NCI-H69 (cell line): ENCODE measurements around the gene GDF15.
"Not testable (repeated sequence)": the region's sequence is repeated elsewhere in the genome, so short reads cannot be mapped to it uniquely, and the experiment has no call there.

ENCODE experiments used
- DNase-seq: peaks from one replicate; lab custom pipeline; 2025; lab: John Stamatoyannopoulos, UW

Gene GDF15

DNA sequence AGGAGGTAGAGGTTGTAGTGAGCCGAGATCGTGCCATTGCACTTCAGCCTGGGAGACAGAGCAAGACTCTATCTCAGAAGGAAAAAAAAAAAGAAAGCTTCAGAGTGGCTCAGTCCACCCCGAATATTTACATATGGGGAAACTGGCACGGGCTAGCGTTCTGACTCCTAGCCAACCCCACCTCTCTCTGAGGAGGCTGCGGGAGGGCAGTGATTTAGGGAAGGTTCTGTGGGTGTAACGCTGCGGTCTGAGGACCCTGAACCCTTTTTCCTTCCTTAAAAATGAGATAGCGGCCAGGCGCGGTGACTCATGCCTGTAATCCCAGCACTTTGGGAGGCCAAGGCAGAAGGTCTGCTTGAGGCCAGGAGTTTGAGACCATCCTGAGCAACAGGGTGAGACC lies 6.5 kb downstream of the GDF15 start:
- DNase-seq: no peak

DNA sequence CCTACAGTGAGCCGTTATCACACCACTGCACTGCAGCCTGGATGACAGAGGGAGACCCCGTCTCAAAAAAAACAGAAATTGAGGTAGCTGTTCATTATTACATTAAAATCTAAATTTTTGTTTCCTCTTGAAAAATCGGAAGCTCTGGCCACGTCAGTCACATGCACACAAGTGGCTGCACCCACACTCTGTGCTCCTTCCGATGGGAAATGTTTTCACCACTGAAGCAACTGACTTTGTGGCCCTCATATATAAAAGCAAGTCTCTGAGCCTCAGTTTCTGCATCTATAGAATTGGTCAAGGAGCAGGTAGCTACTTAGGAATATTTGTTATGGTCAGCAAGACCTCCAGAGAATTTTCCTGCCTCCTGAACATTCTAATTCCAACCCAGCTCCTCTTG lies 7.0 kb downstream of the GDF15 start:
- no peak for DNase-seq

DNA sequence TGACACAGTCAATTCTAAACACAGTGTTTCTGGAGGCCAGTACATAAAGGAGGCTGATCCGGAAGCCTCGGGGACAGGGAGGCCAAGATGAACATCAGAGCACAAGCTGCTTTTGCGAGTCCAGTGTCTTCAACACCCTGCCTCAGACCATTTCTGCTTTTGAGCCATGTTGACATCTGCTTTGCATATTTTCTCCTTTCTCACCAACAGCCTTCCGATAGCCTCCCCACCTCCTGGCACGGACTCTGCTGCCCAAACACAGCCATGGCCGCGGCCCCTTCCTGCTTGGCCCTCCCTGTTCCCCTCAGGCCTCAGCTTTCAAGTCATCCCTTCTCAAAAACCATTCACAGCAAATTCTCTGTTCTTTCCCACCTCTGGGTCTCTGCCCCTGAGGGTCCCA lies 7.9 kb downstream of the GDF15 start:
- no peak for DNase-seq

DNA sequence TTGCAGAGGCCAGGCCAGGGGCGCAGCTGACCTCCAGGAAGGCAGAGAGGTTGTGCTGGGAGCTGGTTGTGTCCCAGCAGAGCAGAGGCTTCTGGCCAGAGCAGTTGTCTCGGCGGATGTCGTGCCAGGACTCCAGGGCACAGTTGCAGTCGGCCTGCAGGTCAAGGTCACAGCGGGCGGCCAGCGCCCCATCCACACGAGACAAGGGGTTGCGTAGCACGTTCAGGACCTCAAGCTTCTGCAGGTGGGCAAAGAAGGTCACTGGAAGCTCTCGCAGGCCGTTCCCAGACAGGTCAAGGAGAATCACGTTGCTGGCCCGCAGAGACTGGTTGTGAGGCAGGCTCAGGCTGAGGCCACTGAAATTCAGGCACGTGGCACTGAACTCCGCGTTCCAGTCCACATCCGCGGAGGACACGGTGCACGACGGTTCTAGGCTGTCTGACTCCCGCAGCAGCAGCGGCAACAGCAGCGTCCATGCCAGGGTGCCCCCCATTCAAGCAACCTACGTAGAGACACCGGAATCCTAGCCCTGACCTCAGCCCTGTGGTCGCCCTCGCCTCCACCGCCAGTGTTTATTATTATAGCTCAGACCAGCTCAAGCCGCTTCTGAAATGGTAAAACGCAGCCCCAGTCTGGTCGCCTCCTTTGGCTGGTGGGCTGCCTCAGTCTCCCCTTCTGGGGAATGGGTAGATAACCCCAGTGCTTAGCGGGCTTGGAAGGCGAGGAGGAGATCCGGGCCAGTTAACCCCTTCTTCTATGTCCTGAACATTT lies 10.7 kb downstream of the GDF15 start:
- DNase-seq: no peak

DNA sequence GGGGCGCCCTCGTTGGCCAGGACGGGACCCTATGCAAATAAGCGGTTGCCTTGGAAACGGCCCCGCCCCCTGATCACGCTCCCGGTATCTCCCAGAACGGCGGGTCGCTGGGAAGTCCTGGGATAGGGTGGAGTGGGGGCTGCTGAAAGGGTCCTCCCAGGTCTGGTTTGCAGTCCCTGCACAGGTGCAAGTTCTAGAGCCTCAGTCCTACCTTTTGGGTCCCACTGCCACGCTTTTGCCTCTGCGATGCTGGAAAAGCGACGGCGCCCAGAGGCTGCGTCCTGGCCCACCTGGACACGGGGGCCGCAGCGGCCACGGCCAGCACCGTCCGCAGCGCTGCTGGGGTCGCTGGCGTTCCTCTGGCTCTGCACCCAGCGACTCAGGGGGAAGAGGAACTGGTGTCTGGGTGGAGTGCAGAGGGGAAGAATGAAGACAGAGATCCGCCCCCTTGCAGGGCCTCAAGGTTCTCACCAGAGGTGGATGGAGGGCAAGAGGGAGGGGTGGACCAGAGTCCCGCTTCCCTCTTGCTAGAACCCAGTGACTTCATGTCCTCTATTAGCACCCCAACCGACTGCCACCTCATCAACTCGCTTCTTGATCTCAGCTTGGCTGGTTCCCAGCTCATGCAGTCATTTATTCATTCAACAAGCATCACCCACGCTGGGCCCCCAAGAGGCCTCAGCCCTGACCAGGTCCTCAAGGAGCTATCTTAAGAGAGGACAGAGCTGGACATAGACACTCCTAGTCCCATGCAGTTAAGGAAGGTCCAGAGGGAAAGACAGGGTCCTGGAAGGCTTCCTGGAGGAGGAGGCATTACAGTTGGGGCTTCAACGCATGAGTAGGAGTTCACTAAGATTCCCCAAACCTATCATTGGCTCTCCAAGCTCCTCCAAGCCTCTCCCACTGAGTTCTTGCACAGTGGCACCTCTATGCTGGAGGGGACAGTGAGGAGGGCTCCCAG lies 11.6 kb downstream of the GDF15 start, which contains the start of gene LRRC25:
TSS of gene LRRC25 (minus strand) at position 381 of the 961 bp plus-strand sequence. CDS start 659 bp downstream, outside the sequence.
- peak; percentile 41 for DNase-seq

DNA sequence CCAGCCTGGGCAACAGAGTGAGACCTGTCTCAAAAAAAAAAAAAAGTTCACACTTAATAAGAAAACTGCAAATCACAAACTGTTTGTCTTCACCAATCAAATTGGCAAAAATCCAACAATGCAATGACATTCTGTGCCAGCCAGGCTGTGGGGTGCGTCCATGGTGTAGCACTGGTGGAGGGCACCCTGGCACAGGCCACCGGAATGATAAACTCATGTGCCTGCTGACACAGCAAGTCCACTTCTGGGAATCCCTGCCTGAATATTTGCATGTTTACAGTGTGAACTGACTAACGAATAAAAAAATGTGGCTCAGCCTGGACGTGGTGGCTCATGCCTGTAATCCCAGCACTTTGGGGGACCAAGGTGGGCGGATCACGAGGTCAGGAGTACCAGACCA lies 13.1 kb downstream of the GDF15 start:
- DNase-seq: no peak

DNA sequence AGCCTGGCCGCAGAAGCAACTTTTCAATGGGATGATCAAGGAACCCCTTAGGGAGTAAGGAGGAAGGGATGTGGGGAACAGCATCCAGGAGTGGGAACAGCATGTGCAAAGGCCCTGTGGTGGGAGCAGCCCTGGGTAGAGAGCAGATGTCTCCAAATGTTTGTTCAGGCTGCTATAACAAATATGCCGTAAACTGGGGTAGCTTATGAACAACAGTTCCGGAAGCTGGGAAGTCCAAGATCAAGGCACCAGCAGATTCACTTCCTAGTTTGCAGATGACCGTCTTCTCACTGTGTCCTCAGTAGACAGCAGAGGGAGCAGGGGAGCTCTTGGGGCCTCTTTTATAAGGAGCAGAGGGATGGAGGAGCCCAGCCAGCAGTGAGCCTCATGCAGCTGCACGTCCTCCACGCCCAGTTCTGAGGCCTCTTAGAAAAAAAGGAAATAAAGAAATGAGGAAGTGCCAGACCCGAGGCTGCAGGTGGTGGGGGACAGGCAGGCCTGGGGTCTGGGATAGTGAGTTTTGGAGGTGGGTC lies 15.7 kb downstream of the GDF15 start:
- peak; percentile 62 for DNase-seq

DNA sequence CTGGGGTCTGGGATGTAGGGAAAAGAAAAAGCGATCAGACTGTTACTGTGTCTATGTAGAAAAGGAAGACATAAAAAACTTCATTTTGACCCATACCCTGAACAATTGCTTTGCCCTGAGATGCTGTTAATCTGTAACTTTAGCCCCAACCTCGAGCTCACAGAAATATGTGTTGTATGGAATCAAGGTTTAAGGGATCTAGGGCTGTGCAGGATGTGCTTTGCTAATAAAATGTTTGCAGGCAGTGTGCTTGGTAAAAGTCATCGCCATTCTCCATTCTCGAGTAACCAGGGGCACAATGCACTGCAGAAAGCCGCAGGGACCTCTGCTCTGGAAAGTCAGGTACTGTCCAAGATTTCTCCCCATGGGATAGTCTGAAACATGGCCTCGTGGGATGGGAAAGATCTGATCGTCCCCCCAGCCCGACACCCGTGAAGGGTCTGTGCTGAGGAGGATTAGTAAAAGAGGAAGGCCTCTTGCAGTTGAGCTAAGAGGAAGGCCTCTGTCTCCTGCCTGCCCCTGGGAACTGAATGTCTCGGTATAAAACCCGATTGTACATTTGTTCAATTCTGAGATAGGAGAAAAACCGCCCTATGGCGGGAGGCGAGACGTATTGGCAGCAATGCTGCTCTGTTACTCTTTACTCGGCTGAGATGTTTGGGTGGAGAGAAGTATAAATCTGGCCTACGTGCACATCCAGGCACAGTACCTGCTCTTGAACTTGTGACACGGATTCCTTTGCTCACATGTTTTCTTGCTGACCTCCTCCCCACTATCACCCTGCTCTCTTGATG lies 16.7 kb downstream of the GDF15 start:
- DNase-seq: not testable (repeated sequence)

DNA sequence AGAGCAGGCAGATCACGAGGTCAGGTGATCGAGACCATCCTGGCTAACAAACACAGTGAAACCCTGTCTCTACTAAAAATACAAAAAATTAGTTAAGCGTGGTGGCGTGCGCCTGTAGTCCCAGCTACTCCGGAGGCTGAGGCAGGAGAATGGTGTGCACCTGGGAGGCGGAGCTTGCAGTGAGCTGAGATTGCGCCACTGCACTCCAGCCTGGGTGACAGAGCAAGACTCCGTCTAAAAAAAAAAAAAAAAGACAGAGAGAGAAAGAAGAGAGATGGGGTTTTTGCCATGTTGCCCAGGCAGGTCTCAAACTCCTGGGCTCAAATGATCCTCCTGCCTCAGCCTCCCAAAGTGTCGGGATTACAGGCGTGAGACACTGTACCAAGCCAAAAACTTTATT lies 19.8 kb downstream of the GDF15 start:
- DNase-seq: not testable (repeated sequence)

DNA sequence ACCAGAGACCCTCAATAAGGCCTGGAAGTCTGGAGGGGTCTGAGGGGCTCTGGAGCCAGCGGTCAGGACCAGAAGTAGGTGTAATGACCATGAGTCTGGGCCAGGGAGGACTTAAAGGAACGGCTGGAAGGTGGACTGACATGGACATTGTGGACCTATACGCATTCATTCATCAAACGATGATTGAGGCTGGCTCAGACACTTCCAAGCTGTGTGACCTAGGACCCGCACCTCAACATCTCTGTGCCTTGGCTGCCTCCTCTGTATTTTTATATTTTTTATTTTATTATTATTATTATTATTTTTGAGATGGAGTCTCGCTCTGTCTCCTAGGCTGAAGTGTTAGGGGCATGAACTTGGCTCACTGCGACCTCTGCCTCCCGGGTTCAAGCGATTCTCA lies 20.8 kb downstream of the GDF15 start:
- DNase-seq: no peak

DNA sequence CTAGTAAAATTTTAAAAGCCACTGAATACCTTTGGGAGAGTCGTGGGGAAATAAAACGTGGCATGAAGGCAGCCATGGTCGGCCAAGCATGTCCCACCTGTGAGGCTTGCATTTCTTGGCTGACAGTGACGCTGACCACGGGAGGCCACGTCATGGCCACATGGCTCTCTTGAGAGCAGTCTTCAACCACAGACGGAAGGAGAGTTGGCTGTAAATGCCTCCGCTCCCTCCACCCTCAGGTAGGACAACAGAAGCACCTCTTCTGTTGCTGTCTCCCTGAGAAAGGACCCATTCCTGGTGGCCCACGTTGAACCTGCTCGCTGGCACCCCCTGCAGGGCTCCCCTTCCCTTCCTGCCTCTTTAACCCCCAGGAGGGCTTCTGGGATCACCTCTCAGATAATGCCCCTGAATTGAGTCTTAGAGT lies 22.1 kb downstream of the GDF15 start:
- peak; percentile 62 for DNase-seq

DNA sequence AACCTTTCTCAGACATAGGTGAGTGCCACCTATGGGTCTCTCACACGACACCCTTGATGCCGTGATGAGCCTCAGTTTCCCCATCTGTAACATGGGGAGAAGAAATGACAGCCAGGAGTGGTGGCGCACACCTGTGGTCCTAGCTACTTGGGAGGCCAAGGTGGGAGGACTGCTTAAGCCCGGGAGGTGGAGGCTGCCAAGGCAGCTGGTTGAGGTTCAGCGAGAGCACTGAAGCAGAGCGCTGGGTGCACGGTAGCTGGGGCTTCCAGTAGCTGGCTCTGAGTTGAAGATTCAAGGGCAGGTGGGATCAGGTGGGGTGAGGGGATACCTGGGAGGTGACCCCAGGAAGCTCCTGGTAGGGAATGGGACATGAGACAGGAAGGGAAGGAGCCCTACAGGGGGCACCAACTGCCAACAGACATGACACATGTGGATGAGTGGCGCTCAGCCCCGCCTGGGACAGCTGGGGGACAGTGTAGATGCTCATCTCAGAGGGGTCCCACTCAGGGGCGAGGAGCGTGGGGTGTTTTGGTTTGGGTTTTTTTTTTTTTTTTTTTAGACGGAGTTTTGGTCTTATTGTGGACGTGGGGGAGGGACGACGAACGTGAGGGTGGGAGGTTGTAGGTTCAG lies 26.8 kb downstream of the GDF15 start:
- no peak for DNase-seq

DNA sequence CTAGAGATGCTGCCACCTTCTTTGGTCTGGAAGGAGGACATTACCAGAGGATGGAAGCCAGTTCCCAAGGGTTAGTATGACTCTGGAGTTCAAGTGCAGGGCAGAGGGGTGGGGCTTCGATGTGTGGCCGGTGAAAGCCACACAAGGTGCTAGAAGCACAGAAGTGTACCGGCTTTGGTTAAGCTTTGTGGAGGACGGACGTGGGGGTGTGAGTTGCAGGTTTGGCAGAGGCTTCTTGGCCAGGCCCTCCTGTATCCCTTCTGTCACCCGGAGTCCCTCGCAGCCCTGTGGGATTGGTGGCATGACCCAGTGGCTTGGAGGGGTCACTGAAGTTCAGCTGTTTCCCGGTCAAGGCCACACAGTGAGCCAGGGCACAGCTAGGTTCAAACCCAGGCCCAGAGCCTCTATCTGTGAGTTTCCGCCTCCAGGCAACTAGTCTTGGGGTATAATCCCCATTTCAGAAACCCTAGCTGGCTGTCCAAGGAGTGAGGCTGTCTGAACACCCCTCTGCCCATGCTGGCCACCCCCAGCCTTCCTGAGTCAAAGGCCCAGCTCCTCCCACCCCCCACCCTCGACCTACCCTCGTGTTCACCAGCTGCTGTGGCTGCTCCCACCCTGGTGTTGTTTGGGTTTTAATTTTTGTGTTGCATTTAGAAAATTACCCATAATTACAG lies 28.7 kb downstream of the GDF15 start:
- peak; percentile 57 for DNase-seq

DNA sequence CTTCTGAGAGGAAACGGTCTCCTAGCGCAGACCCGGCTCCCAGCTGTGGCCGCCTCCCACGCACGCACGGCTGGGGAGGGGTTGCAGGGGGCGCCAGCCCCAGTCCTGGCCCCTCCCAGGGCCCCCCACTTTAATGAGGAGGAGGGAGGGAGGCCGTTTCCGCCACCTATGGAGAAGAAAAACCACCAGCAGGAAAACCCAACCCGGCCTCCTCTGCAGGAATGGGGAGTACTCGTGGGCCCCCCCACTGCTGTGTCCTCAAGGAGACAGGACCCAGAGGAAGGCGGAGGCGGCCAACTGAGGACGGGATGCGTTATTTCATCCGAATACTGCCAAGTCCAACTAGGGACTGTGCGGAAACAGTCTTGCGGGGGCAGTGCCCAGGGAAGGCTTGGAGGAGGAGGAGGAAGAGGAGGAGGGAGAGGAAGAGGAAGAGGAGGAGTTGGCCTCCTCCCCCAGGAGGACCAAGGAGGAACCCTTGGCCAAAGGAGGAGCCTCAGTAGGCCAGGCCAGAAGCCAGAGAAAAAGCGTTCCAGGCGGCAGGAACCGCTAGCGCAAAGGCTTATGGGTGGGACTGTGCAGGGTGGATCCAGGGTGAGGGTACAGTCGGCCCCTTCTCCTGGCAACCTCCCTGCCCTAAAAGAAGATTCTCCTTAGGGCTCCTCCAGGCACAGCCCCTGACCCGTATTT lies 29.4 kb downstream of the GDF15 start:
- DNase-seq: peak; percentile 95

DNA sequence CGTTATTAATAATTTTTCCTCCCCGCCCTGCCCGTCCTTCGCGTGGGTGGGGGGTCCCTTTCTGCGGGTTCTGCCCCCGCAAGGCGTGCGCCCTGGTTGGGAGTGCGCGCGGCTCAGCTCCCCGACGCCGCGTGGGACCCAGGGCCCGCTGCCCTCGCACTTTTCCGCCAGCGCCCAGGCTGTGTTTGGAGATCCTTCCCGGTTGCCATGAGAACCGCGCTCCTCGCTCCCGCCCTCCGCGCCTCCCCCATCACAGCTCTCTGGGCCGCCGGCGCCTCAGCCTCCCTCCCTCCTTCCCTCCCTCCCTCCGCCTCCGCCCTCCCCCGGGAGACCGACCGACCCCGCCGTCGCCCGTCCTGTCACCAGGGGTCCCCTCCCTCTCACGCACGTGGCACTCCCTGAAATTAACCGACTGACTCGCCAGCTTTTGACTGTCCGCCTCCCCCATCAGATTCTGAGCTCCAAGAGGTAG lies 30.9 kb downstream of the GDF15 start:
- DNase-seq: peak; percentile 96

DNA sequence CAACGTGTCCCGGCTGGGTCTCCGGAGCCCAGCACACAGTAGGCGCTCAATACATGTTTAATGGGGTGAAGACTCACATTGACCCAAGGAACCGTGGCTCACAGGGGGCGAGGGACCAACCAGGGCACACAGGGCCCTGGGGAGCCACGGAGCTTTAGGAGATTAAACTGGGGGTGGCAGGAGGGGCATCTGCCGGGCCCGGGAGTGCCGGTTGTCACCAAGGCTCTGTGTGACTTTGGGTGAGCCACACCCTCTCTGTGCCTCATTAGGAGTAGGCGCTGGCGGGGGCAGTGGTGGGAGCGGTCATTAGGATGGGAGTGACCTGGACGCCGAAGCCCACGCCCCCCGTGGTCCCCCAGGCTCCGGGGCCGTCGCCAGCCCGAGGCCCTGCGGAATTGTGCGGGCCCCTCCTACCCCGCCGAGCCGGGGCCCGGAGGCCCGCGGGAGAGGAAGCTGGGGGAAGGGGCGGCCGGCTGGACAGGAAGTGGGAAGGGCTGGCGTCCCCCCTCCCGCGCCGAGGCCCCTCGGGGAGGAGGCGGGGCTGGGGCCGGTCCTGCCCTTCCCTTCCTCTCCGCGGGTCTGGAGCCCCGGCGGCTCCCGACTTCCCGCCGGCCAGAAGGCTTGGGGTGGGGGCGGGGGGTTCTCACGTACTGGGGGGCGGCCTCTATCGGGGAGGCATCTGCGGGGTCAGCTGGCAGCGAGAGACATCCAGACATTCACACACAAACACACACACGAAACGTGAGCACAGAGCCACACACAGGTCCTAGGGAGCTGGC lies 31.5 kb downstream of the GDF15 start:
- peak; percentile 97 for DNase-seq

DNA sequence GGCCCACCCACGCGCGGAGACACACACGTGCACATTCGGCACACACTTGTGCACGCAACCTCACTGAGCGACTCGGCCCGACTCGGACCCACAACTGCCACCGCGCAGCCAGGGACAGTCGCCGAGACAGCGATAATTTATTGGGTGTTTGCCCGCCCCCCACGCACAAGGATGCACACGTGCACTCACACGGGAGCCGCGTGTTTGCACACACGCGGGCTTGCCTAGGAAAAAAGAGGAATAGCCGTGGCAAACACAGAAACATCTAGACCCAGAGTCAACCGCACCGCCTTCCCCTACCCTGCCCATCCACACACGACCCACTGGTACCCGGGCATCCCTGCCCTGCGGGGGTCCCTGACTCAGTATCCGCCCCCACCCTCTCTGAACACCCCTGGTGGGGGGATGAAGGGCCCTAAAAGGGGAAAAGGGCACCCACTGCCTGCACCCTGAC lies 32.1 kb downstream of the GDF15 start:
- DNase-seq: no peak

DNA sequence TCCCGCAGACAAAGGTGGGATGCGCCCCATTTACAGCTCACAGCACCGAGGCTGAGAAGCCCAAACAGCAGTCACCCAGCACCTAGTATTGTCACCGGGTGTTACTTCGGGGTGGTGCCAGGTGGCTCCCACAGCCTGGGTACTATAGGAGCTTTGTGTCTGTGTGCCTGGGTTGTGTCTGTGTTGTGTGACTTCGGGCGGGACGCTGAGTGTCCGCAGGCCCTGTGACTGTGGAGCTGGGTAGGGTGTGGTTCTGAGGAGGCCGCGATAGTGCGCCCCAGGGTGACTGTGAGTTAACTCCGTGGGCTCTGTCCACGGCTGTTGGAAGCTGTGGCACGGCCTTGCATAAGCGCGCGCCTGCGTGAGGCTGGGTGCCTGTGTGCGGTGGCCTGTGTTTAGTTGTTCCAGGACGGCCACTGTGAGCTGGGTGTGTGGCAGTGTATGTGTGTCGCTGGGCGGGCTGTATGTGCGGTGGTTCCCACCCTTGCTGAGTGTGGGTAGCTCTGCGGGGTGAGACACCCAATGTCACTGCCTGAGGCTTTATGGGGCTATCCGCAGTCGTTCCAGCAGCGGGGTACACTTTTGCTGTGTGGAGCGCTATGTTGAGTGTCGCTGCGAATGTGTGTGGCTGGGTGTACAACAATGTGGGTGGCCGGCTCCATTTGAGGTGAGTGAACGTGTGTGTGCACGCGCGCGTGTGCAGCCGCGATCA lies 32.7 kb downstream of the GDF15 start:
- peak; percentile 78 for DNase-seq
